ENCODE results near the gene TWSG1.
"Not testable (repeated sequence)": the region's sequence is repeated elsewhere in the genome, so short reads cannot be mapped to it uniquely, and the experiment has no call there.

The TWSG1 gene

DNA sequence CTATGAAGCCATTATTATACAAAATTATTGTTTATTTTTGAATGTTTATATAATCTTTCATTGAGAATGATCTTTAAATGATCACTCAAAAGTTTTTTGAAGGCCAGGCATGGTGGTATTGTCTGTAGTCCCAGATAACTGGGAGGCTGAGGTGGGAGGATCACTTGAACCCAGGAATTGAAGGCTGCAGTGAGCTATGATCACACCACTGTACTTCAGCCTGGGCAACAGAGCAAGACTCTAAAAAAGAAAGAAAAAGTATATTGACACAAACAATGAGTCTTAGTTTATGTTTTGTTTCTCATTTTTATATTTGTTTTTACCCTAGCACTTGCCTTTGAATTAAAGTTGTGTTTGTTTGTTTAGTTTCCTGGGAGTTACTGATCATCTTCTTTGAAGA lies 2.3 kb downstream of the TWSG1 start:
- DNase-seq: no peak

DNA sequence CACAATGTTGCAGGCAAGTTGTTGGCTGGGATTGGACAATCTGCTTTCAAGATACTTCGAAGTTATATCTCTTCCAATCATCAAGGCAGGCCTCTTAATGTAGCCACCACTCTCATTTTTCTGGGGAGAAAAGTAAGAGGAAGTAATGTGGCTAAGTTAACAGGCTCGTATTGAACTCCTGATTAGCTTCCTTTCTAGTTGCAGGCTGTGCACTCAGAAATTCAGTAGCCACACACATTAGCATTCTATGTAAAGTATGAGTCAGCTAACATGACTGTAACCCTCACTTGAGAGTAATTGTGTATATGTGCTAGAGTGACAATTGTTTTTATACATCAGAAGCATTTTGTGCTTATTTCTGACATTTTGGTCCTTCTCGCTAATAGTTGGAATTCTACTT lies 3.3 kb downstream of the TWSG1 start:
- peak; percentile 75 to 77 for DNase-seq

DNA sequence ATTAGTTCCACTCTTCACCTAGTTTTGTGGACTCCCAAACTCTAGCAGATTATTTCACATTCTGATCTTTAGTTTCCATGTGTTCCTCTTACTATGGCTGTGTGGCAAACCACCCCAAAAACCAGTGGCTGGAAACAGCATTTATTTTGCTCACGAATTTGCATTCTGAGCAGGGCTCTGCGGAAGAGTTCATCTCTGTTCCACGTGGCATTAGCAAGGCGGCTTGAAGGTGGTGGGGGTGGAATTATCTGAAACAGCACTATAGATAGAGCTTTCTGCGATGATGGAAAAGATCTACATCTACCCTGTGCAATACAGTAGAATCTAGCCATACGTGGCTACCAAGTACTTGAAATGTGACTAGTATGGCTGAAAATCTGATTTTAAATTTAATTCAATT lies 5.9 kb downstream of the TWSG1 start:
- no peak for DNase-seq

DNA sequence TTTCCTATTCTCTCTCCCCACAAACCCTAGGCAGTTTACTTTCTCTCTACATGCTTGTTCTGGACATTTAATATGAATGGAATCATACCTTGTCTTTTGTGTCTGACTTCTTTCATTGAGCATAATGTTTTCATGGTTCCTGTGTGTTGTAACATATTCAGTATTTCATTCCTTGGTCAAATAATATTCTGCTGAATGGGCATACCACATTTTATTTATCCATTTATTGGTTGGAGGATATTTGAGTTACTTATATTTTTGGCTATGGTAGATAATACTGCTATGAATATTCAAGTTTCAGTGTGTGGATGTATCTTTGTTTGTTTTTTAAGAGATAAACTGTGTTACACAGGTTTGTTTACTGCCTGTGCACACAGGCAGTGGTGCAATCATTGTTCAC lies 9.0 kb downstream of the TWSG1 start:
- DNase-seq: no peak

DNA sequence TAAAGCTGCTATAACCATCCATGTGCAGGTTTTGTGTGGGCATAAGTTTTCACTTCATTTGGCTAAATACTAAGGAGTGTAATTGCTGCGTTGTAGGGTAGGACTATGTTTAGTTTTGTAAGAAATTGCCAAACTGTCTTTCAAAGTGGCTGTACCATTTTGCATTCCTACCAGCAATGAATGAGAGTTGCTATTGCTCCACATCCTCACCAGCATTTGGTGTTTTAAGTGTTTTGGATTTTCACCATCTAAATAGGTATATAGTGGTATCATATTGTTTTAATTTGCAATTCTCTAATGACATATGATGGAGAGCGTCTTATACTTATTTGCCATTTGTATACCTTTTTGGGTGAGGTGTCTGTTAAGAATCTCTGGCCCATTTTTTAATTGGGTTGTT lies 12.2 kb downstream of the TWSG1 start:
- DNase-seq: no peak

DNA sequence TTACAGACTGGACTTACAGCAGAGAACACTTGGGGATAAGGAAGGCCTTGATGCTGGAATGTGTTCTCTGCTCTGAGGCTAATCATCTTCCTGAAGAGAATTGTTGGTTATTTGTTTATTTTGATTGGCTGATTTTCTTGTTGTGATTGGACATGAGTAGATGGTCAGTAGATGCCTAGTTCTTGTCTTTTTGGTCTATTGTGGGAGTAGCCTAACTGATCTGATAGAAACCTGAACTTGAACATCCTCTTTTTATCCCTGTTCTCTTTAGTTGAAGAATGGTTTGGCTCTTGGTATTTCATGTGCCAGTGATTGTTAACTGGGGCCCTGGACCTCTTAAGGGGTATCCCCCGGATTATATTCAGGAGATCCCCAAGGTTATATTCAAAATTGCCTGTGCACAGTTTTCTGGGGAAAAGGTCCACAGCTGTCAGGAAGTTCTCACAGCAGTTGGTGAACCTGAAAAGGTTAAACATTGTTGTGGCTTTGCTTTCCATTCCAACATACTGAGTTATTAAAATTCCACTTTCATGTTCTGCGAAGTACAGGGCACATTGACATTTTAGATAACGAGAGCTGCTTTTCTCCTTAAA lies 13.6 kb downstream of the TWSG1 start:
- DNase-seq: no peak

DNA sequence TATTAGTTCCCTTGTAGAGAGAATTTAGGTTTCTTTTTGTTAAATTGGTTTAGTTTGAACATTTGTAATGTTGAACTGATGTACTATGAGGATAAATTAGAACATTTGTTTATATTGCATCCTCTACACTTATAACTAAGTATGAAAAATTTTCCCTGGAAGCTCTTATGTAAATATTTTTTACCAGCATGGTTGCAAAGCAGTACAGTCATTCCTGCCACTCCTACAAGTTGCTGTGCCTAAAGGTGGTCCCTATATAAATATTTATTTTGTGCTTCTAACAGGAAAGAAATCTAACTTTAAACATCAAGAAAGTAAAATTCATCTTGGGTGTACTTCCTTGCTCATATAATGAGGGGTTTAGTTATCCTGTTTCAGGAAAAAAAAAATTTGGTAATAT lies 14.2 kb downstream of the TWSG1 start:
- no peak for DNase-seq

DNA sequence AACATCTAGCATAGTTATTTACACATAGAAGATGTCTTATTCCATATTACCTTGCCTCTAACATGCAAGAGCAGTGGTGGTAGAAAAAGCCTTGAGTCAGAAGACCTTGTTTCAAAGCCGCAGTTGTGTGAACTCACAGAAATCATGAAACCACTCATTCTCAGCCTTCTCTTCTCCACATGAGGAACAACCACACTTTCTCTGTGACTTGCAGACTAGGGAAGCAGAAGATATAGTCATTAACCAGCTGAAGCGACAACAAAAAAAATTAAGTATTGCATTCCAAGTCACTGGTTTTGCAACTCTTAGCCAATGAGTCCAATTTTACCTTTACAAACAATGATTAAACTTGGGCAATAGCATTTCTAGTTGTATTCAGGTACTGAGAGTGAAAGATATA lies 19.0 kb downstream of the TWSG1 start:
- peak; percentile 81 to 88 for DNase-seq

DNA sequence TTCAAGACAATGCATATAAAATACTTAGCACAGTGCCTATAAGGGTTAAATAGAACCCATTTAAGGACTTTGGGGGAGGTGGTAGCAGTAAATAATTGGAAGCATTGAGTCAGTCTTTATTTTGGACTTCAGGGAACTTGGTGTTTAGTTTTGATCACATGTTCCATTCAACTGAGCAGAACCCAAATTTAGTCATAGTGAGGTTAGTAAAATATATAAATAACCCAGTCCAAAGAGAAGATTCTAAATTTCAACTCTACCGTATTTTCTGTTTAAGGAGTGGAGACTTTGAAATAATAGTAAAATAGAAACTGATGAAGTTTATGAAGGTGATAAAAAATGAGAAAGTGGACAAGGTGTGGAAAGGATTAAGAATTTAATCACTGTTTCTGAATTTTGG lies 19.7 kb downstream of the TWSG1 start:
- peak; percentile 53 to 60 for DNase-seq

DNA sequence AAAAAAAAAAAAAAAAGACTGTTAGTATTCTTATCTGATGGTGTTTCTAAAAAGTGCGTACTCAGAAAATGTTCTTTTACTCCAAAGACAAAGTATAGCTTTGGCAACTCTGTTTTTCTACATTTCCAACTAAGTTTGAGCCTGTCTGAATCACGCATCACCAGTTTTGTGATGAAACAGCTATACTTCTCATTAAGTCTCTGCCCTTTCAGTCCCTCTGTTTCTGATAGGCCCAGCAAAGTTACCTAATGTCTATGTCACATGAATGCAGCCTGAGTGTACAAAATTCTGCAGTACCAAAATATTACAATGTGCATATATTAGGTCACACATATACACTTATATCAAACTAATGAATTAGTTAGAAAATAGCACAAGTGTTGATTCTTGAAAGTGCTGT lies 22.4 kb downstream of the TWSG1 start:
- peak; percentile 87 for DNase-seq

DNA sequence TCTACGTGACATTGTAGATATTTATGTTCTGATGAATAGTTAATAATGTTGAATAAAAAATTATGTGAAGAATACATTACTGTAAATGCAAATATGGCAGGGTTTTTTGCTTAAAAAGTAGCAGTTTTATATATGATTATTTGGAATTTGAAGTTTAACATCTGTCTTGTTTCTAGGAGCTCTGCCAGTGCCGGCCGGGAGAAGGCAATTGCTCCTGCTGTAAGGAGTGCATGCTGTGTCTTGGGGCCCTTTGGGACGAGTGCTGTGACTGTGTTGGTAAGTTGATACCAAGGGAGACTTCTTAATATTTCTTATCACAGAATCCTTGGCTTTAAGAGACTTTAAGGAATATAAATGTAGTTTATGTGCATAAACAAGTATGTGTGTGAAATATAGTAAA lies 25.2 kb downstream of the TWSG1 start:
- DNase-seq: no peak

DNA sequence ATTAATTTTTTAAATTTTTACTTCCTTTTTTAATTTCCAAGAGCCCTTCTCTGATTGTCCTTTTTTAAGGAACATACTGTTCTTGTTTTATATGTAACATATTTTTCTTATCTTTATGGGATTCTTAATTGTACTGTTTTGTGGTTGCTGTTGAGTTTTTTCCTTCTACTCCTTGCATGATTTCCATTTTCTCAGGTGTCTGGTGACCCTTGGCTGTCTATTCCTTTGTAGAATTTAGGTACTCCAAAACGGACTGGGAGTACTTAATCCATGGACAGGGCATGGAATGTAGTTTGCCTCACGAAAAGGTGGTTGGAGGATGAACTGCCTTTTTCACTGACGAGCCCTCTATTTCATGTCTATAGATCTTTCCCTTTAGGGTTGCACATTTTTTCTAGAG lies 26.6 kb downstream of the TWSG1 start:
- peak in 1 of 2 donors; percentile 43 for DNase-seq

DNA sequence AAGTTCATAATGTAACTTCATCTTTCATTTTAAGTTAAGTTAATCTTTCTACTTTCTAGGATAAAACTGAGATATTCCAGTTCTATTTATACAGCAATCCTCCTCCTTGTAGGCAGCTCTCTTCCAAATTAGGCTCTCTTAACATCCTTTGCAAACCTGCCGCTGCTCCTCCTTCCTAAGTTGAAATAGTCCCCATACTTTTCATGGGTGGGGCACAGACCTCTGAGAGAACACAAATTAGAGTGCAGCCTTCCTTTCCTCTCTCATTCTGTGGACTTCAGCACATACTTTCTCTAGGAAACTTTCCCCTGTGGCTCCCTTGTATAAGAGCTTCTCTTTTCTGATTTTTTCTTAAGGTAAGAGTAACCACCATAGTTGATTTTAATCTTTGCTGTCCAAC lies 28.3 kb downstream of the TWSG1 start:
- no peak for DNase-seq

DNA sequence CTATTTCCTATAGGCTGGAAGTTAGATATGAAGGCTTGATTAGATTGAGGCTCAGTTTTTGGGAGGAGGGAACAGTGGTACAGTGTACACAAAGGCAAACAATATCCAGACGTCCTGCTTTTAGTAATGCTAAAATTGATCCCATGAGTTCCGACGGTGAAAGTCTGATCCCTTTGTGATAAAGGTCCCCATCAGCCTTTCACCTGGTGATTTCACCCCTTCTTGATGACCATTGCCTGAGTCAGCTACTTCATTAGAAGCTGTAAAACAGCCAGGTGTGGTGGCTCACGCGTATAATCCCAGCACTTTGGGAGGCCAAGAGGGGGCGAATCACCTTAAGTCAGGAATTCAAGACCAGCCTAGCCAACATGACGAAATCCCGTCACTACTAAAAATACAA lies 29.7 kb downstream of the TWSG1 start:
- DNase-seq: no peak

DNA sequence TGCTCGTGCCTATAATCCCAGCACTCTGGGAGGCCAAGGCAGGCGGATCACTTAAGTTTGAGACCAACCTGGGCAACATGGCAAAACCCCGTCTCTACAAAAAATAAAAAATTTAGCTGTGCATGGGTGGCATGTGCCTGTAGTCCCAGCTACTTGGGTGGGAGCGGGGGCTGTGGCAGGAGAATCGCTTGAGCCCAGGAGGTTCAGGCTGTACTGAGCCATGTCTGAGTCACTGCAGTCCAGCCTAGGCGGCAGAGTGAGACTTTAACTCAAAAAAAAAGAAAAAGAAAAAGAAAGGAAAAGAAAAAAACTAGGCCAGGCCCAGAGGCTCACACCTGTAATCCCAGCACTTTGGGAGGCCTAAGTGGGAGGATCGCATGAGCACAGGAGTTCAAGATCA lies 30.8 kb downstream of the TWSG1 start:
- DNase-seq: no peak

DNA sequence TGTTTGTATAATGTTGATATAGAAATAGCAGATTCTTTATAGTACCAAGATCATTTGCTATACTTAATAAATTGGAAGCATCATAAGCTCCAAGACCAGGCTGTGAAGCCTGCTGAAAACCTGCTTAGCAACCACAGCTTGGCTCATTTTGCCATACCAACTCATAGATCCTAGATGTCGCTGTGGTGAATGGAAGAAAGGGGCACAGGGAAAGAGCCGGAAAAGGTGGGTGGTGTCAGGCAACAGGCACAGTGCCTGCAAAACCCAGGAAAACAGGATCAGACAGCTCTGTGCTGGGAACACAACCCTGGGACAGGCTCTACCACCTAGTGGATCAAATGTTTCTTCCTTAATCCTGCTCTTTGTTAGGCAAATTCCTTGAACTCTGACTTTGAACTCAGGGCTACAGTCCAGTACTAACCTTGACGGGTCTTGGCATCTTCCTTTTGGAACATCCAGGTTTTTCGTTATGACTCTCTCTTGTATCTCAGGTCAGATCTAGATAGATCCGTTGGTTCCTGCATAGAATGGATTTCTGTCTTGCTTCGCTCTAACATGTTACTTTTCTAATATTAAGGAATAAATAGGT lies 31.6 kb downstream of the TWSG1 start:
- no peak for DNase-seq

DNA sequence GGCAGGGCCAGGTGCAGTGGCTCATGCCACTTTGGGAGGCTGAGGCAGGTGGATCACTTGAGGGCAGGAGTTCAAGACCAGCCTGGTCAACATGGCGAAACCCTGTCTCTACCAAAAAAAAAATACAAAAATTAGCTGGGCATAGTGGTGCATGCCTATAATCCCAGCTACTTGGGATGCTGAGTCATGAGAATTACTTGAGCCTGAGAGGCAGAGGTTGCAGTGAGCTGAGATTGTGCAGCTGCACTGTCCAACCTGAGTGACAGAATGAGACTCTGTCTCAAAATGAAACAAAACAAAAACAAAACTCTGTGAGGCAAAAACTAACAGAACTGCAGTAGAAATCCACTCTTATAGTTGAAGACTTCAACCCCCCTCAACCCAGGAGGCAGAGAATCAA lies 38.7 kb downstream of the TWSG1 start:
- DNase-seq: not testable (repeated sequence)

DNA sequence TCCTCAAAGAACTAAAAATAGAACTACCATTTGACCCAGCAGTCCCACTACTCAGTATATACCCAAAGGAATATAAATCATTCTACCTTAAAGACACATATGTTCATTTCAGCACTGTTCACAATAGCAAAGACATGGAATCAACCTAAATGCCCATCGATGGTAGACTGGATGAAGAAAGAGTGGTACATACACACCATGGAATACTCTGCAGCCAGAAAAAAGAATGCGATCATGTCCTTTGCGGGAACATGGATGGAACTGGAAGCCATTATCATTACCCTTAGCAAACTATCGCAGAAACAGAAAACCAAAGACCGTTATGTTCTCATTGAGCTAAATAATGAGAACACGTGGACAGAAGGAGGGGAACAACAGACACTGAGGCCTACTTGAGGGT lies 44.5 kb downstream of the TWSG1 start:
- no peak for DNase-seq

DNA sequence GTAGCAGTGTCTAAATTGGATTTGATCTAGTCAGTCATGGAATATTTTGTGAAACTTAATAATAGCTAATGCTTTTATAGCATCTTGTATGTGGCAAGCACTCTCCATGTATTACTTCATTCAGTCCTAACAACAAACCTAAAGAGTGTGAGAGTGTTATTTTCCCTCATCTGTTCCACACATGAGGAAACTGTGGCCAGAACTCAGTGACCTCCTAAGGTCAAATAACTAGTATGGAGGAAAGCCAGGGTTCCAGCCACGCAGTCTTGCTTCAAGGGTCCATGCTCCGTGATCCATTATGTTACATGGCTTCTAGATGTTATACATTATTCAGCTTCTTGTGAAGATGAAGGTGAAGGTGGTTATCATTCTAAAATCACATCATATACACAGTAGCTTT lies 45.5 kb downstream of the TWSG1 start:
- no peak for DNase-seq

DNA sequence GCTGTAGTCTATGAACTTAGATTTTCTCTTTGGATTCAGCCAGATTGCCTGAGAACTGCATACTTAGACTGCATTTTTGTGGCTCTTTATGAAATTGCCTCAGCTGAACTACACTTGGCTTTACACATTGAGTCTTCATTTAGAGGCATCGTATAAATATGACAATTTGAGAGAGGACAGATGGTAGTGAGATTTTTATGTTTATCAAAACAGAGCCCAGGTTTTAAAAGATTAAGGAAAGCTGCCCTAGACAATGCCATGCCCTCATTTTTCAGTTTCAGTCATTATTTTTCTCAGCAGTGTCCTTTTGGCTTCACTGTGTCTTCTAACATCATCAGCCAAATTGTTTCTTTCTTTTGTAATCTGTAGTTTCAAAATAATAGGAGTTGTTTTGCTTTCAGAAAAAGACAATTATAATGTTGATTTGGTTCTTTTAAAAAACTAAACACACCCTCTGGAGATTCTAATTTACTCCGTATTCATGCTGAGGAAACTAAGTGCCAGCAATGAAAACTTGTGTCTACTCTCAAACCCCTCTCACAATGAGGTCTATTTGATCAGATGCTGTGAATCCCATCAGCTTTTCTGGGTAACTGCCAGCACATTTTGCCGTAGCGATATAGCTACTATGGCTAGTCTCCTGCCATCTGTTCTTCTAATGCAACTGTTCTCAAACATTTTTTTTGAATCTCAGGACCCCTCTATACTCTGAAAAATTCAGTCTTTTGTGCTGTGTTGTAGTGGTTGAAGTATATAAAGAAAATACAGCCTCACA lies 46.2 kb downstream of the TWSG1 start:
- DNase-seq: no peak

DNA sequence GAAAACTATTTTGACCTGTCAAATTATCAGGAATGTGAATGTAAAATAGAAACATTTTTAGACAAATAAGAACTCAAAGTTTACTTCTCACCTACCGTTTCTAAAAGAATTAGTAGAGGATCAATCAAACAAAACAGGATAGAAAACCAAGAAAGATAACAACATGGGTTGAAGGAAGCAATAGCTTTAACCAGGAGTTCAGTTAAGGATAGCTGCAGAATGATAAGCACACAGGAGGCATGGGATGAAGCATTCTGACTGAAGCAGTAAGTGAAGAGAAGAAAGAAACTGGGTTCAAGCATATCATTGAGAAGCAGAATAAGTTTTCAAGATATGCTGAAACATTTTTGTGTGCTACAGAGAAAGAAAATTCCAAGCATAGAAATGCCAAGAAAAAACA lies 52.3 kb downstream of the TWSG1 start:
- no peak for DNase-seq

DNA sequence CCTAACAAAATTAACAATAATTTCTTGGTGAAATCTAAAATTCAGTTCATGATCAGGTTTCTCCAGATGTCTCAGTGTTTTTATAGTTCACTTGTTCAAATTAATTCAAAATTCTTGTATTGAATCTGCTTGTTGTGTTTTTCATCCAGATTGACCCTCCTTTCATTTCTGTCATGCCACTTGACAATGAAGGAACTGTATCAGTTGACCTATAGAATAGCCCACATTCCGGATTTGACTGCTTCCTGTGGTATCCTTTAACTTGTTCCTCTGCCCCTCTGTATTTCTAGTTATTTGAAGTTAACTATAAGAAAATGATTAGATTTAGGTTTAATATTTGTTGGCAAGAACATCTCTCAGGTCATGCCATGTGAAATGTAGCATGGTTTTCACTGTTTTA lies 53.3 kb downstream of the TWSG1 start:
- no peak for DNase-seq

DNA sequence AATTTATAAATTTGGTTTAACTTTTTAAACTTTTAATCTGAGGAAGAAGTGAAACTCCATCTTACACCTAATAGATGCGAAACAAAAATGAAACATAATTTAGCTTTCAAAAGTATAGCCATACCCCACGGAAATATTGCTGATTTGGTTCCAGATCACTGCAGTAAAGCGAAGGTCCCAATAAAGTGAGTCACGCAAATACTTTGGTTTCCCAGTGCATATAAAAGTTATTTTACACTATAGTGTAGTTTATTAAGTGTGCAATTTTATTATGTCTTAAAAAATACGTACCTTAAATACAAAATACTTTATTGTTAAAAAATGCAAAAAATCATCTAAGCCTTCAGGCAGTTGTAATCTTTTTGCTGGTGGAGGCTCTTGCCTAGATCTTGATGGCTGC lies 55.1 kb downstream of the TWSG1 start:
- DNase-seq: no peak

DNA sequence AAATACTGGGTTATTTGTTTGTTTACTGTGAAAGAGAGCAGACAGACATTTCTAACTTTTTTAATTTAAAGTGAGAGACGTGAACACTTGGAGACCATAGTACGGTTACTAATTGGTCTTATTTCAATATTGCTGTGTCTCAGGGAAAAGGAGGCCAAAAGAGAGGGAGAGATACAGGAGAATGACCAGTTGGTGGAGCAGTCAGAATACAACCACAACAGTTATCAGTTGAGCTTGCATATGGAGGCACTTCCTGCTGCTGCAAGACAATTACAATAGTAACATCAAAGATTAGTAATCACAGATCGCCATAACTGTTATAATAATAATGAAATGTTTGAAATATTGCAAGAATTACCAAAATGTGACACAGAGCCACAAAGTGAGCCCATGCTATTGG lies 58.2 kb downstream of the TWSG1 start:
- DNase-seq: no peak

DNA sequence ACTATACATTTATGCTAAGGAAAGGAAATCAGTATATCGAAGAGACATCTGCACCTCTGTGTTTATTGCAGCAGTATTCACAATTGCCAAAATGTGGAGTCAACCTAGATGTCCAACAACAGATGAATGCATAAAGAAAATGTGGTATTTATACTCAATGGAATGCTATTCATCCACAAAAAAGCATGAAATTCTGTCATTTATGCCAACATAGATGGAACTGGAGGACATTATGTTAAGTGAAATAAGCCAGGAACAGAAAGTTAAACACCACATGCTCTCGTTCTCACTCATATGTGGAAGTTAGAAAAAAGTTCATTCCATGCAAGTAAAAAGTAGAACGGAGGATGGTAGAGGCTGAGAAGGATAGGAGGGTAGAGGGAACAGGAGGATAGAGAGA lies 59.5 kb downstream of the TWSG1 start:
- no peak for DNase-seq

Data from inflammatory macrophage (primary cell).